Loucy (cell line): ENCODE results near the gene CTRB2.

Source experiments
- EZH2phosphoT487 ChIP-seq: fragments of 200-600 bp; IDR thresholded peaks from 2 replicates; pipeline ENCODE4 v1.6.1; 2018; ENCODE audit warnings: antibody characterized with exemption, mild to moderate bottlenecking, moderate library complexity, borderline replicate concordance
- TF ChIP-seq, protein P1 (sequence below): fragments of 200-600 bp; sonication (generic); conservative IDR thresholded peaks from 2 replicates; pipeline ENCODE4 v1.5.1; 2014; ENCODE audit warnings: mild to moderate bottlenecking, antibody characterized with exemption, low read length

- TF ChIP-seq, protein P1, sequence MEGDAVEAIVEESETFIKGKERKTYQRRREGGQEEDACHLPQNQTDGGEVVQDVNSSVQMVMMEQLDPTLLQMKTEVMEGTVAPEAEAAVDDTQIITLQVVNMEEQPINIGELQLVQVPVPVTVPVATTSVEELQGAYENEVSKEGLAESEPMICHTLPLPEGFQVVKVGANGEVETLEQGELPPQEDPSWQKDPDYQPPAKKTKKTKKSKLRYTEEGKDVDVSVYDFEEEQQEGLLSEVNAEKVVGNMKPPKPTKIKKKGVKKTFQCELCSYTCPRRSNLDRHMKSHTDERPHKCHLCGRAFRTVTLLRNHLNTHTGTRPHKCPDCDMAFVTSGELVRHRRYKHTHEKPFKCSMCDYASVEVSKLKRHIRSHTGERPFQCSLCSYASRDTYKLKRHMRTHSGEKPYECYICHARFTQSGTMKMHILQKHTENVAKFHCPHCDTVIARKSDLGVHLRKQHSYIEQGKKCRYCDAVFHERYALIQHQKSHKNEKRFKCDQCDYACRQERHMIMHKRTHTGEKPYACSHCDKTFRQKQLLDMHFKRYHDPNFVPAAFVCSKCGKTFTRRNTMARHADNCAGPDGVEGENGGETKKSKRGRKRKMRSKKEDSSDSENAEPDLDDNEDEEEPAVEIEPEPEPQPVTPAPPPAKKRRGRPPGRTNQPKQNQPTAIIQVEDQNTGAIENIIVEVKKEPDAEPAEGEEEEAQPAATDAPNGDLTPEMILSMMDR: no peak
- no peak for TF ChIP-seq EZH2phosphoT487
Observed at GRCh38 chr16:75225092-75225491, 18.1 kb upstream of the CTRB2 start.
